Ishikawa (cell line): ENCODE measurements around the gene HSPBP1.
A peak's percentile ranks its signal among the peaks of the same experiment; 100 is the strongest.

Experiments used
- CEBPB ChIP-seq: IDR thresholded peaks from 2 replicates; pipeline ENCODE4 v1.6.1; 2012
- CREB1 ChIP-seq: IDR thresholded peaks from 2 replicates; pipeline ENCODE4 v1.6.1; 2012; ENCODE audit warnings: low read depth
- EGR1 ChIP-seq: IDR thresholded peaks from 2 replicates; pipeline ENCODE4 v1.6.1; 2012
- EP300 ChIP-seq: IDR thresholded peaks from 2 replicates; pipeline ENCODE4 v1.6.1; 2012; ENCODE audit warnings: borderline replicate concordance
- FOXM1 ChIP-seq: IDR thresholded peaks from 2 replicates; pipeline ENCODE4 v1.6.1; 2012; ENCODE audit warnings: low read depth, borderline replicate concordance
- NFIC ChIP-seq: IDR thresholded peaks from 2 replicates; pipeline ENCODE4 v1.6.1; 2012
- RAD21 ChIP-seq: IDR thresholded peaks from 2 replicates; pipeline ENCODE4 v1.6.1; 2012; ENCODE audit warnings: low read depth
- TAF1 ChIP-seq: IDR thresholded peaks from 2 replicates; pipeline ENCODE4 v1.6.1; 2012; ENCODE audit warnings: low read depth, mild to moderate bottlenecking
- TCF12 ChIP-seq: IDR thresholded peaks from 2 replicates; pipeline ENCODE4 v1.6.1; 2012; ENCODE audit warnings: low read depth
- TEAD4 ChIP-seq: IDR thresholded peaks from 2 replicates; pipeline ENCODE4 v1.6.1; 2012
- USF1 ChIP-seq: IDR thresholded peaks from 2 replicates; pipeline ENCODE4 v1.6.1; 2012
- YY1 ChIP-seq: IDR thresholded peaks from 2 replicates; pipeline ENCODE4 v1.6.1; 2012; ENCODE audit warnings: low read depth
- ZBTB7A ChIP-seq: IDR thresholded peaks from 2 replicates; pipeline ENCODE4 v1.6.1; 2012; ENCODE audit warnings: low read depth
- TF ChIP-seq, protein P1 (sequence below): IDR thresholded peaks from 2 replicates; pipeline ENCODE4 v1.6.1; 2012
- TF ChIP-seq, protein P2 (sequence below): IDR thresholded peaks from 2 replicates; pipeline ENCODE4 v1.6.1; 2012; ENCODE audit warnings: low read depth, mild to moderate bottlenecking

Gene HSPBP1

GRCh38 chr19:55308281-55308680 is 28.4 kb upstream of the HSPBP1 start:
- no peak for TF ChIP-seq RAD21
- TF ChIP-seq TEAD4 = no peak
- no peak for TF ChIP-seq TAF1
- TF ChIP-seq TCF12 = no peak
- TF ChIP-seq, protein P1, sequence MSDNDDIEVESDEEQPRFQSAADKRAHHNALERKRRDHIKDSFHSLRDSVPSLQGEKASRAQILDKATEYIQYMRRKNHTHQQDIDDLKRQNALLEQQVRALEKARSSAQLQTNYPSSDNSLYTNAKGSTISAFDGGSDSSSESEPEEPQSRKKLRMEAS = no peak
- TF ChIP-seq EGR1 = no peak

GRCh38 chr19:55306712-55307111 is 26.8 kb upstream of the HSPBP1 start:
- TF ChIP-seq TEAD4 = no peak
- no peak for TF ChIP-seq CREB1

GRCh38 chr19:55305983-55306562 is 26.2 kb upstream of the HSPBP1 start:
- TF ChIP-seq TEAD4 = no peak
- TF ChIP-seq, protein P1 = no peak
- TF ChIP-seq TCF12 = no peak
- no peak for TF ChIP-seq USF1
- no peak for TF ChIP-seq FOXM1
- TF ChIP-seq NFIC = no peak
- TF ChIP-seq EP300 = no peak
- no peak for TF ChIP-seq TAF1
- no peak for TF ChIP-seq YY1
- TF ChIP-seq, protein P2, sequence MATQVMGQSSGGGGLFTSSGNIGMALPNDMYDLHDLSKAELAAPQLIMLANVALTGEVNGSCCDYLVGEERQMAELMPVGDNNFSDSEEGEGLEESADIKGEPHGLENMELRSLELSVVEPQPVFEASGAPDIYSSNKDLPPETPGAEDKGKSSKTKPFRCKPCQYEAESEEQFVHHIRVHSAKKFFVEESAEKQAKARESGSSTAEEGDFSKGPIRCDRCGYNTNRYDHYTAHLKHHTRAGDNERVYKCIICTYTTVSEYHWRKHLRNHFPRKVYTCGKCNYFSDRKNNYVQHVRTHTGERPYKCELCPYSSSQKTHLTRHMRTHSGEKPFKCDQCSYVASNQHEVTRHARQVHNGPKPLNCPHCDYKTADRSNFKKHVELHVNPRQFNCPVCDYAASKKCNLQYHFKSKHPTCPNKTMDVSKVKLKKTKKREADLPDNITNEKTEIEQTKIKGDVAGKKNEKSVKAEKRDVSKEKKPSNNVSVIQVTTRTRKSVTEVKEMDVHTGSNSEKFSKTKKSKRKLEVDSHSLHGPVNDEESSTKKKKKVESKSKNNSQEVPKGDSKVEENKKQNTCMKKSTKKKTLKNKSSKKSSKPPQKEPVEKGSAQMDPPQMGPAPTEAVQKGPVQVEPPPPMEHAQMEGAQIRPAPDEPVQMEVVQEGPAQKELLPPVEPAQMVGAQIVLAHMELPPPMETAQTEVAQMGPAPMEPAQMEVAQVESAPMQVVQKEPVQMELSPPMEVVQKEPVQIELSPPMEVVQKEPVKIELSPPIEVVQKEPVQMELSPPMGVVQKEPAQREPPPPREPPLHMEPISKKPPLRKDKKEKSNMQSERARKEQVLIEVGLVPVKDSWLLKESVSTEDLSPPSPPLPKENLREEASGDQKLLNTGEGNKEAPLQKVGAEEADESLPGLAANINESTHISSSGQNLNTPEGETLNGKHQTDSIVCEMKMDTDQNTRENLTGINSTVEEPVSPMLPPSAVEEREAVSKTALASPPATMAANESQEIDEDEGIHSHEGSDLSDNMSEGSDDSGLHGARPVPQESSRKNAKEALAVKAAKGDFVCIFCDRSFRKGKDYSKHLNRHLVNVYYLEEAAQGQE = no peak
- TF ChIP-seq RAD21 = no peak
- TF ChIP-seq EGR1 = no peak
- no peak for TF ChIP-seq CREB1
- no peak for TF ChIP-seq CEBPB

DNA sequence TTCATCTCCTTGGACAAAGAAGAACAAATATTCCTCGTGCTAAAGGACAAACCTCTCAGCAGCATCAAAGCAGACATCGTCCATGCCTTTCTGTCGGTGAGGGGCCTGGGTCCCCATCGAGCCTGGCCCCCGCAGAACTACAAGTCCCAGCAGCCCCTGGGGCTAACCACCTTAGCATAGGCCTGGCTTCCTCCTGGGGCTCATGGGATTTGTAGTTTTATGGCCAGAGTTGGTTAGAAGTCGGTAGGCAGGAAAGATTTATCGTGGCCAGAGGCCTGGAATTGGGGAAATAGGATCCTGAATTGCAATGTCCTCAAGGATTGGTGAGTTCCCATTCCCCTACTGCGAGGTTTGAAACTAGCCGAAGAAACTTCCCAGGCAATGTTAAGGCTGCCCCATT is 25.6 kb upstream of the HSPBP1 start:
- TF ChIP-seq CREB1 (0 out of 2 replicates have a peak, but pooled peaks have one; percentile 14), NFIC (no peak)

DNA sequence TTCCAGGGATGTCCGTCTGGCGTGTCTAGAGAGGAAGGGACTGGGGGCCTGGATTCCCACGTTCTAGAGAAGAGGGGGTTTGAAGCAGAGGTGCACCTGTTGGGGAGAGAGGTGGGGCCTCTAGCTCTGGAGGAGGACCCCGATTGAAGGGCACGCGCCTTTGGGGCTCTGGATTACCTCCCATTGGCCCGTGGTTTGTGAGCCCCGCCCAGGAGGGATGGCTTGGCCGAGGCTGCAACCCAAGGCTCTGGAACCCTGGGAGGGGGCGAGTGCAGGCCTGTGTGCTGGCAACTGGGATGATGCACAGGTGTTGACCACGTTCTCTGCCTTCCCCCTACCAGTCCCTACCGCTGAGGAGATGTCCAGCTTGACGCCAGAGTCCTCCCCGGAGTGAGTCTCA is 25.1 kb upstream of the HSPBP1 start:
- TF ChIP-seq USF1 (no peak), TEAD4 (no peak), FOXM1 (no peak), YY1 (no peak), NFIC (no peak), ZBTB7A (no peak), TAF1 (no peak), CREB1 (no peak), TCF12 (no peak), RAD21 (no peak), EP300 (no peak), CEBPB (no peak), EGR1 (no peak)
- TF ChIP-seq, protein P1 = no peak
- TF ChIP-seq, protein P2 = no peak

DNA sequence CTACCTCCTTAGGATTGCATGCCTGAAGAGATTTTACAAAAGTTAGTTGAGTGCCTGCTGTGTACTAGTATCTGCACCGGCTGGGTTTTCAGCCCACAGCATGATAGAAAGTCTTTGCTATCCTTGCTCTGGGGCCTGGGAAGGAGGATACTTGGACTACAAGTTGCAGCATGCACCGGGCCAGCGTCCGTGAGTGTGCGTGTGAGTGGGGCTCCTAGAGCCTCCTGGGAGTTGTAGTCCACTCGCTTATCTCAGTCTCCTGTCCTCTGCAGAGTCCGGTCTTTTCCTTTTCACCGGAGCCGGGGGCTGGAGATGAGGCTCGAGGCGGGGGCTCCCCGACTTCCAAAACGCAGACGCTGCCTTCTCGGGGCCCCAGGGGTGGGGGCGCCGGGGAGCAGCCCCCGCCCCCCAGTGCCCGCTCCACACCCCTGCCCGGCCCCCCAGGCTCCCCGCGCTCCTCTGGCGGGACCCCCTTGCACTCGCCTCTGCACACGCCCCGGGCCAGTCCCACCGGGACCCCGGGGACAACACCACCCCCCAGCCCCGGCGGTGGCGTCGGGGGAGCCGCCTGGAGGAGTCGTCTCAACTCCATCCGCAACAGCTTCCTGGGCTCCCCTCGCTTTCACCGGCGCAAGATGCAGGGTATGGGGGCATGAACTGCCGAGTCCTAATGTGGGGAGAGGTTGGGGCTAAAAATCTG is 24.5 kb upstream of the HSPBP1 start:
- TF ChIP-seq EGR1 (no peak), RAD21 (no peak), EP300 (no peak), TAF1 (no peak), FOXM1 (no peak), USF1 (no peak), CREB1 (no peak), NFIC (no peak), TCF12 (no peak), CEBPB (no peak), ZBTB7A (no peak), TEAD4 (no peak)
- TF ChIP-seq, protein P2 = no peak
